BE2C (cell line): Measurements from ENCODE around the gene PKIG.

Source experiments
- DNase-seq: peaks from one replicate; pipeline ENCODE4 v3.0.0-alpha.2; 2020
- H3K27me3 ChIP-seq: fragments of 250-450 bp; sonication (Bioruptor Pico); 2 replicates; pipeline ENCODE4 v1.5.1; 2020; ENCODE audit warnings: mild to moderate bottlenecking
- H3K36me3 ChIP-seq: fragments of 250-450 bp; sonication (Bioruptor Pico); 2 replicates; pipeline ENCODE4 v1.5.1; 2020; ENCODE audit warnings: mild to moderate bottlenecking
- H3K4me1 ChIP-seq: fragments of 250-450 bp; sonication (Bioruptor Pico); 2 replicates; pipeline ENCODE4 v1.5.1; 2020
- H3K4me3 ChIP-seq: 2 replicates; pipeline ENCODE4 v1.5.1; 2011; ENCODE audit warnings: low read depth, low read length
- H3K9me3 ChIP-seq: fragments of 250-450 bp; sonication (Bioruptor Pico); 2 replicates; pipeline ENCODE4 v1.5.1; 2020
- TF ChIP-seq, protein P1 (sequence below): IDR thresholded peaks from 2 replicates; pipeline ENCODE4 v1.5.1; 2012; ENCODE audit warnings: mild to moderate bottlenecking, low read depth, low read length

Gene PKIG

DNA sequence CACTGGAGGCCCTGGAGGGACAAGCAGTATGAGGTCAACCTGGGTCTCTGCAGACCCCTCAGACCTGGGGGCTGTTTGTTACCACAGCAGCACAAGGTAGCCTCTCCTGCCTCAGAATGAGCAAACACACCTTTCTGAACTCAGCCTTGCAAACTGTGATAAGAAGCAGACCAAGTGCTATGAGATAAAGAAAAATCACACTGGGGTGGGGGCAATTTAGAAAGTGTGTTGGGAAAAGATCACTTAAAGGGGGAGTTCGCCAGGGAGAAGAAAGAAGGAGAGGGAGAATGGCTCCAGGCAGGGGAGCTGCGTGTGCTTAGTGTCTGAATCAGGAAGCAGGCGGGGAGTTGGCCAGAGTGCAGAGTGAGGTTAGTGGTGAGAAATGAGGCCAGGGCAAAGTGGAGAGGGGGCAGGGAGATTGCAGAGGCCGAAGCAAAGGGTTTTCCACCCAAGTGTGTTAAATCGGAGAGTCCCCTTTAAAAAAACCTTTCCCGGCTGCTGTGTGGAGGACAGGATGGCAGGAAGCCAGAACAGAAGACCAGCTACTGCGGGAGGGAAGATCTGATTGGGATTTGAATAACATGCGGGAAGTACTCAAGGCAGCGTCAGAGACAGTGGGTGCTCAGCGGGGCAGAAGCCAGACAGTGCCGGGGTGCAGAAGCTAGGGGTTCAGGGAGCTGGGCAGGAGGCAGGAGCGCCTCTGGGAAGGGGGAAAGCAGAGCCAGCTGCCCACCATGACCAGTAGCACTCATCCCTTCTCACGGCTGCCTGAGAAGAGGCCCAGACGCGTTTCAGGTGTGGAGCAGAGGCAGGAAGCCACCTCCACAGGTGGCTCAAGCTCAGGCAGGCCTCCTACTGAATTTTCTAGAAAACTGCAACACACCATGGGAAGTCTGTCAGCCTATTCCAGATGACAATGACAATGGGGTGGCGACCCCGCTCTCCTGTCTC is 60.1 kb downstream of the PKIG start:
- H3K4me1 ChIP-seq, result peaks cover 12% of the 10 kb centered on the region; the same call in 1 of the 2 replicates
- H3K27me3 ChIP-seq, result no peaks in the 10 kb centered on the region
- H3K9me3 ChIP-seq, result no peaks in the 10 kb centered on the region
- peak; percentile 65 for DNase-seq
- H3K36me3 ChIP-seq, result no peaks in the 10 kb centered on the region
- TF ChIP-seq, protein P1, sequence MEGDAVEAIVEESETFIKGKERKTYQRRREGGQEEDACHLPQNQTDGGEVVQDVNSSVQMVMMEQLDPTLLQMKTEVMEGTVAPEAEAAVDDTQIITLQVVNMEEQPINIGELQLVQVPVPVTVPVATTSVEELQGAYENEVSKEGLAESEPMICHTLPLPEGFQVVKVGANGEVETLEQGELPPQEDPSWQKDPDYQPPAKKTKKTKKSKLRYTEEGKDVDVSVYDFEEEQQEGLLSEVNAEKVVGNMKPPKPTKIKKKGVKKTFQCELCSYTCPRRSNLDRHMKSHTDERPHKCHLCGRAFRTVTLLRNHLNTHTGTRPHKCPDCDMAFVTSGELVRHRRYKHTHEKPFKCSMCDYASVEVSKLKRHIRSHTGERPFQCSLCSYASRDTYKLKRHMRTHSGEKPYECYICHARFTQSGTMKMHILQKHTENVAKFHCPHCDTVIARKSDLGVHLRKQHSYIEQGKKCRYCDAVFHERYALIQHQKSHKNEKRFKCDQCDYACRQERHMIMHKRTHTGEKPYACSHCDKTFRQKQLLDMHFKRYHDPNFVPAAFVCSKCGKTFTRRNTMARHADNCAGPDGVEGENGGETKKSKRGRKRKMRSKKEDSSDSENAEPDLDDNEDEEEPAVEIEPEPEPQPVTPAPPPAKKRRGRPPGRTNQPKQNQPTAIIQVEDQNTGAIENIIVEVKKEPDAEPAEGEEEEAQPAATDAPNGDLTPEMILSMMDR, result no peak
- H3K4me3 ChIP-seq, result peak overlapping the region; percentile 38

DNA sequence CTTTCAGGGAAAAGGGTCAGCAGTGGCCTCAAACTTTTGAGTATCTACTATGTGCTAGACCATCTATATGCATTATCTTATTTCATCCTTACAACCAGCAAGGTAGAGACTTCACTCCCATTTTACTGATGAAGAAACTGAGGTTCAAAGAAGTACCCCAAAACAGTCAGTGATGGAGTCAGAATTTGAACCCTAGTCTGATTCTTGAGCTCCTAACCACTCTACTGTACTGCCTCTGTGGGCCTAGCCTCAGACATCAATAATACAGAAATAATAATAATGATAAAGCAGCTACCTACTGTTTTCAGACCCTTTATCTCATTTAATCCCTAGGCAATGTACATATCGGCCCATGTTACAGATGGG is 60.8 kb downstream of the PKIG start:
- no peaks in the 10 kb centered on the region for H3K27me3 ChIP-seq
- H3K4me3 ChIP-seq, result no peak overlapping the region; the same call in 1 of the 2 replicates
- no peaks in the 10 kb centered on the region for H3K9me3 ChIP-seq
- H3K4me1 ChIP-seq, result peaks cover 12% of the 10 kb centered on the region; the same call in 1 of the 2 replicates
- no peak for DNase-seq
- TF ChIP-seq, protein P1, result no peak
- H3K36me3 ChIP-seq, result no peaks in the 10 kb centered on the region

DNA sequence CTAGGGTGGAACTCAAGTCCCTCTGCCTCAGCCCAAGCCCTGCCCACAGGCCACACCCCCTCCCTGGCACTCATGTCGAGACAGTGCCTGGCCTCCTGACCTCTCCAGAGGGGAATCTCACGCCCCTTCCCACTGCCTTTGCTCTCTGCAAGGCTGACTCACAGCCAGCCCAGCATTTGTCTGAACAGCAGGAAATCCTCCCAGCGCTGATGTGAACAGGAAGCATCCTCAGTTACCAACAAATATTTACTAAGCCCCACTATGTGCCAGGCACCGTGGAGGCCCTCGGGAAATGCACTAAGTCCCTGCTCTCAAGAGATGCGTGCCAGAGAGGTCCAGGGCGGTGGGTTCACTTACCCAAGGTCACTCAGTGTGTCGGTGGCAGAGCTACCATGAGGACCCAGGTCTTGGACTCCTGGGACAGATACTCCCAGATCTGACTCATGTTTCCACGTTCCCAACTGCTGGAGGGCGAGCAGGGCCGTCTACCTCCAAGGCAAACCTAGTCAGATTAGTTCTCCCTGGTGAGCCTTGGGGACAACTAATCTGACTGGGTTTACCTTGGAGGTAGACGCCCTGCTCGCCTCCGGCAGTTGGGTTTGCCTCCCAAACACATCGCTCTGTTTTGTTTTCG is 61.3 kb downstream of the PKIG start:
- Histone ChIP-seq H3K4me3 (no peak overlapping the region), H3K4me1 (peaks cover 12% of the 10 kb centered on the region; the same call in 1 of the 2 replicates), H3K36me3 (no peaks in the 10 kb centered on the region), H3K9me3 (no peaks in the 10 kb centered on the region), H3K27me3 (no peaks in the 10 kb centered on the region)
- peak; percentile 49 for DNase-seq
- TF ChIP-seq, protein P1, result no peak

DNA sequence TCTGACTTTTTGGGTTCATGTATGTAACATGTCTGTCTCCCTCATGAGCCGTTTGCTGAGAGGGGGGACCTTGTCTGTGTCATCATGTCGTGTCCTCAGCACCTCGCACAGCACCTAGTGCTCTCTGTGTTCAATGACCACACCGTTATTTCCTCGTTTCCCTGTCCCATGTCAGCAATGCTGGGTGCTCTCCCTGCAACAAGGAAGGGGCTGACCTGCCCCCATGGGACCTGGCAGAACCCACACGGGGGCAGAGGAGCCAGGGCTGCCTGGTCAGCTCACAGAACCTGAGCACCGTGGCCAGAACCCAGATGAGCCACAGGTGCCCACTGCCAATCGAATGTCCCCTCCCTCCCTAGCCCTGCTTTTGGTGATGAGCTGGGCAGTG is 61.8 kb downstream of the PKIG start:
- TF ChIP-seq, protein P1, result no peak
- Histone ChIP-seq H3K36me3 (no peaks in the 10 kb centered on the region), H3K27me3 (no peaks in the 10 kb centered on the region), H3K9me3 (no peaks in the 10 kb centered on the region), H3K4me1 (peaks cover 12% of the 10 kb centered on the region; the same call in 1 of the 2 replicates), H3K4me3 (no peak overlapping the region)
- no peak for DNase-seq

DNA sequence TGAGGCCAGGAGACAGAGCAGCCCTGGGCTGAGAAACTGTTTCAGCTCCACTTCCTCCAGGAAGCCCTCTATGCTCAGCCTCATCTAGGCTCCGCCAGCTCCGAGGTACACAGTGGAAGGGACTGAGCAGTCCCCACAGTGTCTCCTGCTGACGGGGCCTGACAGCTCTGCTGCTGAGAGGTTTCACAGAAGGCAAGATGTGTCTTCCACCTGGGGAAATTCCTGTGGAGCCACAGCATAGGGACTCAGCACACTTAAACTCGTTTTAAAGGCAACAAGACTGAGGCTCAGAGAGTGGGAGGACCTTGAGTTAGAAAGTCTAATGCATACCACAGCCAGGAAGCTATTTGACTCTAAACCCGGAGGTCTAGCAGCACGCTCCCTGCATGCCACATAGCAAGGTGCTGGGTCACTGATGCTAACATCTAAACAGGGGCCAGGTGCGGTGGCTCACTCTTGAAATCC is 62.3 kb downstream of the PKIG start:
- DNase-seq, result no peak
- TF ChIP-seq, protein P1, result no peak
- Histone ChIP-seq H3K27me3 (no peaks in the 10 kb centered on the region), H3K36me3 (no peaks in the 10 kb centered on the region), H3K4me3 (no peak overlapping the region), H3K4me1 (peaks cover 12% of the 10 kb centered on the region; the same call in 1 of the 2 replicates), H3K9me3 (no peaks in the 10 kb centered on the region)
